ENCODE measurements around the gene UGT1A5.

DNA sequence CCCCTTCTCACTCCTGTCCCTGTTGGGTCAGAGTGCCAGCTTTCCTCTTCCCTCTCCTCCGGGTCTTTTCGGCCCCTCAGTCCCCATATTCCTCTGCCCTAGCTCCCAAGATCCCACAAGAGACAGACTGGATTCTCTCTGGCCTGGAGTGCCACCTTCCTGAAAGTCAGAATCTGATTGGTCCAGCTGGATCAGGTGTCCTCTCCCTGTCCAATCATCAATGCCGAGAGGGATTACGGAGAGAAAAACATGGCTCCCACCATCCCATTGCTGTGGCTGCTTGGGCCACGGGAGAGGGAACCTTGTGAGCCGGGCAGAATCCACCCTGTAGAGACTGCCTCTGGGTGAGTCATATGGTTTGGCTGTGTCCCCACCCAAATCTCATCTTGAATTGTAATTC is 62.7 kb downstream of the UGT1A5 start:
- TF ChIP-seq TAF1 (IDR thresholded peaks at IDR 0.05; ENCODE audit: borderline replicate concordance, low read depth, low read length) (no peak), POLR2A (IDR thresholded peaks at IDR 0.05; ENCODE audit: low read depth, low read length) (no peak), POLR2AphosphoS5 (IDR thresholded peaks at IDR 0.05; ENCODE audit: low read depth, low read length) (no peak)
